Endothelial cell of umbilical vein (primary cell): Measurements from ENCODE around the gene UGT1A7. TPM values are rescaled to one million over a fixed set of nuclear protein-coding genes. Genes with fewer than 3 reads are reported as not detected.

ENCODE experiments used
- BruUV-seq: library from RNA; stranded (reverse); fragments of 400-500 nt; replicated peaks from 2 replicates; lab custom pipeline; 2021; lab: Mats Ljungman, UMichigan
- CTCF ChIA-PET: fragments of 300-600, 350-600 bp; sonication (Branson Sonifier 250); formaldehyde crosslinking; loops from one replicate; lab custom pipeline; 2021; ENCODE audit warnings: antibody characterized with exemption, inconsistent platforms; lab: Charles Lee
- POLR2A ChIA-PET: fragments of 300-600, 350-600 bp; sonication (Branson Sonifier 250); formaldehyde crosslinking; loops from one replicate; lab custom pipeline; 2021; ENCODE audit warnings: antibody characterized with exemption, inconsistent platforms; lab: Charles Lee
- DNase-seq: peaks from one replicate; pipeline ENCODE4 v3.0.0-alpha.2; 2011; ENCODE audit warnings: low read depth, low spot score
- FAIRE-seq: peaks from 2 replicates; lab custom pipeline; 2011; peaks lifted over from hg19 to GRCh38; lab: Jason Lieb, UNC
- H2AFZ ChIP-seq: 2 replicates; pipeline ENCODE4 v1.6.0; 2012; ENCODE audit warnings: low read depth, low read length, control low read depth, inconsistent platforms
- H3K27ac ChIP-seq: 2 replicates; pipeline ENCODE4 v1.5.1; 2011; ENCODE audit warnings: low read depth, mild to moderate bottlenecking, control low read depth, low read length, moderate library complexity; ENCODE audit not compliant: insufficient read depth
- H3K27me3 ChIP-seq, 2 experiments: 2 replicates each; pipeline versions ENCODE4 v1.6.0 to v1.6.1; 2011; ENCODE audit warnings: low read length in 2 of 2, mixed read lengths in 1 of 2; ENCODE audit not compliant: control insufficient read depth in 2 of 2, insufficient read depth in 2 of 2
- H3K36me3 ChIP-seq, 2 experiments: 2 replicates in 1 of 2; 3 replicates in 1 of 2; pipeline ENCODE4 v1.5.1; 2011; ENCODE audit warnings: low read length in 2 of 2, mild to moderate bottlenecking in 1 of 2, moderate library complexity in 1 of 2; ENCODE audit not compliant: control insufficient read depth in 2 of 2, insufficient read depth in 2 of 2; ENCODE audit errors: extremely low read depth in 1 of 2
- H3K4me1 ChIP-seq: 3 replicates; pipeline ENCODE4 v1.5.1; 2011; ENCODE audit warnings: mild to moderate bottlenecking, low read length; ENCODE audit not compliant: control insufficient read depth, insufficient read depth; ENCODE audit errors: extremely low read depth
- H3K4me2 ChIP-seq: 2 replicates; pipeline ENCODE4 v1.6.1; 2011; ENCODE audit warnings: low read length, control low read depth, mixed read lengths; ENCODE audit not compliant: insufficient read depth
- H3K4me3 ChIP-seq, 3 experiments: fragments of 200-600 bp in 1 of 3; sonication (generic), shearing (Covaris generic) in 1 of 3; replicated peaks in 1 of 3; 2 replicates each; pipeline ENCODE4 v1.5.1; 2011 to 2016; ENCODE audit warnings: control low read depth in 3 of 3, low read length in 3 of 3, mild to moderate bottlenecking in 2 of 3, inconsistent platforms in 1 of 3, low read depth in 1 of 3, moderate library complexity in 1 of 3; ENCODE audit not compliant: insufficient read depth in 1 of 3
- H3K79me2 ChIP-seq: 2 replicates; pipeline ENCODE4 v1.6.0; 2012; ENCODE audit warnings: low read length, inconsistent platforms; ENCODE audit not compliant: control insufficient read depth, insufficient read depth
- H3K9ac ChIP-seq: replicated peaks from 2 replicates; pipeline ENCODE3; 2011; ENCODE audit warnings: low read length, control low read depth; ENCODE audit not compliant: insufficient read depth; ENCODE audit errors: extremely low read depth
- H3K9me1 ChIP-seq: replicated peaks from 3 replicates; pipeline ENCODE4 v1.6.0; 2011; ENCODE audit warnings: mild to moderate bottlenecking, low read length; ENCODE audit not compliant: control insufficient read depth, insufficient read depth; ENCODE audit errors: extremely low read depth
- H3K9me3 ChIP-seq: replicated peaks from 2 replicates; pipeline ENCODE4 v1.5.1; 2012; ENCODE audit warnings: low read length, inconsistent platforms; ENCODE audit not compliant: control insufficient read depth, insufficient read depth
- H4K20me1 ChIP-seq: replicated peaks from 2 replicates; pipeline ENCODE3; 2011; ENCODE audit warnings: mild to moderate bottlenecking, low read length; ENCODE audit not compliant: control insufficient read depth, insufficient read depth; ENCODE audit errors: extremely low read depth
- dilution Hi-C: fragments of 300-500 bp; cut with MboI; formaldehyde crosslinking; loops from one replicate; pipeline ENCODE4 v1.15.0; 2019; ENCODE audit warnings: low sequenced_read_pairs; ENCODE audit not compliant: extremely low pct_ligation_motif_present
- intact Hi-C: fragments of 100-400 bp; cut with micrococcal nuclease; formaldehyde crosslinking; loops from one replicate; pipeline ENCODE4 v1.10.0; 2022
- polyA plus RNA-seq, 4 experiments: library from polyadenylated mRNA; depleted of rRNA in 3 of 4; stranded (reverse) in 3 of 4; unstranded in 1 of 4; fragments of >200 nt; gene quantifications; 2 replicates each; pipeline versions ENCODE4 v1.2.1 to v1.2.3, GENCODE V29; 2011 to 2012; ENCODE audit warnings: missing spikeins in 1 of 4
- total RNA-seq: library from RNA; stranded (reverse); gene quantifications from 2 replicates; pipeline ENCODE4 v1.2.3, GENCODE V29; 2021
- TF ChIP-seq, protein P1 (sequence below): IDR thresholded peaks from 2 replicates; pipeline ENCODE4 v1.6.1; 2011; ENCODE audit not compliant: insufficient read depth, insufficient read length
- TF ChIP-seq, protein P2 (sequence below), 2 donors: IDR thresholded peaks; 1 replicate in 1 of 2; 2 replicates in 1 of 2; pipeline ENCODE4 v1.5.1; 2011; ENCODE audit warnings: low read length in 2 of 2, mild to moderate bottlenecking in 2 of 2, moderate library complexity in 2 of 2, control low read depth in 1 of 2, inconsistent platforms in 1 of 2, low read depth in 1 of 2; ENCODE audit not compliant: insufficient read depth in 1 of 2; ENCODE audit errors: extremely low read depth in 1 of 2

The UGT1A7 gene
- total and polyA plus RNA-seq, 2 donors (not counting 3 experiments of a cell fraction or from before 2014, with no cell fraction given) = not detected

DNA sequence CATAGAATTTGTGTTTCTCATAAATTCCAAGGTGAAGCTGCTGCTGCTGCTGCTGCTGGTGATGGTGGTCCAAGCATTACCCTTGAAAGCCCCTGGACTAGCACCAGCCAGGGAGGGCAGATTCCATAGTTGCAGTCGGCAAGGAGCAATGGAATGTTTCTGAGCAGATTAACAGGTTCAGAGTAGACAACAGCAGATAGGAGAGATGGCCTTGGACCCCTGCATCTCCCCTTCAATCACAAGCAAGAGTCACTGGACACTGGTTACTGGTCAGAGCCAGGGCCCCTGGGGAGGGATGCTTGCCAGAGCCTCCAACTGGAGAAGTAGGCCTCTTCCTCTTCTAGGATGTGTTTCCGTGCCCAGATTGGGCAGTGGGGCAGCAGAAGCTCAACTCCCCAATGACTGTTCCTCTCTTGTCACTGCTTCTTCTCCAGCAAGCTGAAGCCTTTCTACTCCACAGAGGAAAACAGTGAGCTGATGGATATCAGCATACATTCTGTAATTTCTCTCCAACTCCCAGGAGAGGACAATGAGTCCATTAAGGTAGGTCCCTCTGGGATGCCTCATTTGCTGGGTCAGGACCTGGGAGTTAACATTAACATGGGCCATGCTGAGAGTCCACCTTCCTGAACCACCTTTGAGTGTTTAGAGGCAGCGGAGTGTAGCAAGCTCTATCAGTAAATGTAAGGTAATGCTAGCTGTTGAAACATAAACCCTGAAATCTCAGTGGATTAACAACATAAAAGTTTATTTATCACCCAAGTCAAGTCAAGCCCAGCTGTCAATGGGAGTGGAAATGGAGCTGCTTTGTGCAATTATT, 131.7 kb downstream of the UGT1A7 start:
- Histone ChIP-seq H3K9ac (no peak overlapping the region), H3K4me3 (no peak overlapping the region), H4K20me1 (no peaks in the 10 kb centered on the region), H3K4me2 (no peak overlapping the region), H3K4me1 (no peaks in the 10 kb centered on the region), H3K27ac (no peak overlapping the region), H2AFZ (no peak overlapping the region), H3K27me3 (peaks cover 0 to 1% of the 10 kb centered on the region in 2 experiments), H3K9me1 (no peaks in the 10 kb centered on the region), H3K79me2 (no peaks in the 10 kb centered on the region), H3K9me3 (no peaks in the 10 kb centered on the region), H3K36me3 (no peaks in the 10 kb centered on the region)
- TF ChIP-seq, protein P1, sequence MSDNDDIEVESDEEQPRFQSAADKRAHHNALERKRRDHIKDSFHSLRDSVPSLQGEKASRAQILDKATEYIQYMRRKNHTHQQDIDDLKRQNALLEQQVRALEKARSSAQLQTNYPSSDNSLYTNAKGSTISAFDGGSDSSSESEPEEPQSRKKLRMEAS = no peak
- TF ChIP-seq, protein P2, sequence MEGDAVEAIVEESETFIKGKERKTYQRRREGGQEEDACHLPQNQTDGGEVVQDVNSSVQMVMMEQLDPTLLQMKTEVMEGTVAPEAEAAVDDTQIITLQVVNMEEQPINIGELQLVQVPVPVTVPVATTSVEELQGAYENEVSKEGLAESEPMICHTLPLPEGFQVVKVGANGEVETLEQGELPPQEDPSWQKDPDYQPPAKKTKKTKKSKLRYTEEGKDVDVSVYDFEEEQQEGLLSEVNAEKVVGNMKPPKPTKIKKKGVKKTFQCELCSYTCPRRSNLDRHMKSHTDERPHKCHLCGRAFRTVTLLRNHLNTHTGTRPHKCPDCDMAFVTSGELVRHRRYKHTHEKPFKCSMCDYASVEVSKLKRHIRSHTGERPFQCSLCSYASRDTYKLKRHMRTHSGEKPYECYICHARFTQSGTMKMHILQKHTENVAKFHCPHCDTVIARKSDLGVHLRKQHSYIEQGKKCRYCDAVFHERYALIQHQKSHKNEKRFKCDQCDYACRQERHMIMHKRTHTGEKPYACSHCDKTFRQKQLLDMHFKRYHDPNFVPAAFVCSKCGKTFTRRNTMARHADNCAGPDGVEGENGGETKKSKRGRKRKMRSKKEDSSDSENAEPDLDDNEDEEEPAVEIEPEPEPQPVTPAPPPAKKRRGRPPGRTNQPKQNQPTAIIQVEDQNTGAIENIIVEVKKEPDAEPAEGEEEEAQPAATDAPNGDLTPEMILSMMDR (IDR thresholded peaks at IDR 0.05; ENCODE audit: extremely low read depth in 1 of 2, insufficient read depth in 1 of 2, low read depth in 1 of 2, low read length in 2 of 2) = no peak
- ChIA-PET CTCF (interaction anchor here (1.0 kb wide), 2 partner anchors 22 to 45 kb away, joined by 3 read pairs; no protein-coding TSS in a partner anchor), POLR2A (no interaction called here)
- no TSS peak for BruUV-seq
- intact Hi-C loops = no loop called here
- dilution Hi-C loops = no loop called here
- no peak for DNase-seq
- no peak for FAIRE-seq
